IMR-90 (cell line): Measurements from ENCODE around the gene CASKIN1. TPM values are rescaled to one million over a fixed set of nuclear protein-coding genes. Genes with fewer than 3 reads are reported as not detected.

ENCODE experiments used
- ATAC-seq: fragments of 200-7000 bp; cut with Tn5 transposase; 2 replicates; pipeline ENCODE4 v1.9.1; 2020; ENCODE audit warnings: low read depth, mild to moderate bottlenecking, moderate library complexity
- BruUV-seq: library from RNA; stranded (reverse); fragments of 400-500 nt; replicated peaks from 2 replicates; lab custom pipeline; 2021; lab: Mats Ljungman, UMichigan
- CTCF ChIA-PET: fragments of 300-600 bp; formaldehyde crosslinking; extraction: SDS; loops from one replicate; lab custom pipeline; 2021; ENCODE audit warnings: antibody characterized with exemption; lab: Yijun Ruan, JAX
- POLR2A ChIA-PET: fragments of 300-600 bp; sonication (Branson Sonifier 250); formaldehyde crosslinking; loops from one replicate; lab custom pipeline; 2022; ENCODE audit warnings: antibody characterized with exemption; ENCODE audit not compliant: unreplicated experiment; lab: Charles Lee
- DNase-seq: peaks from one replicate; pipeline ENCODE4 v3.0.0; 2013
- H2AFZ ChIP-seq: replicated peaks from 2 replicates; pipeline ENCODE3; 2013; ENCODE audit warnings: low read length, mild to moderate bottlenecking; ENCODE audit not compliant: poor library complexity
- H2AK5ac ChIP-seq: 2 replicates; pipeline ENCODE4 v1.6.1; 2013; ENCODE audit warnings: low read depth, low read length, inconsistent platforms
- H2AK9ac ChIP-seq: replicated peaks from 2 replicates; pipeline ENCODE3; 2013; ENCODE audit warnings: mild to moderate bottlenecking, low read depth, low read length, moderate library complexity; ENCODE audit not compliant: poor library complexity
- H2BK120ac ChIP-seq: 2 replicates; pipeline ENCODE4 v1.6.1; 2013; ENCODE audit warnings: low read depth, low read length, inconsistent platforms
- H2BK15ac ChIP-seq: 3 replicates; pipeline ENCODE4 v1.6.1; 2013; ENCODE audit warnings: low read depth, low read length, inconsistent platforms
- H2BK20ac ChIP-seq: 2 replicates; pipeline ENCODE4 v1.6.1; 2013; ENCODE audit warnings: low read depth, mild to moderate bottlenecking, inconsistent platforms, low read length, moderate library complexity
- H2BK5ac ChIP-seq: 2 replicates; pipeline ENCODE4 v1.6.1; 2013; ENCODE audit warnings: mild to moderate bottlenecking, low read depth, low read length, inconsistent platforms; ENCODE audit not compliant: poor library complexity, severe bottlenecking
- H3K14ac ChIP-seq: replicated peaks from 2 replicates; pipeline ENCODE4 v1.6.1; 2013; ENCODE audit warnings: low read depth, low read length, inconsistent platforms
- H3K18ac ChIP-seq: 2 replicates; pipeline ENCODE4 v1.6.1; 2013; ENCODE audit warnings: low read depth, low read length, control low read depth
- H3K23ac ChIP-seq: 2 replicates; pipeline ENCODE4 v1.6.1; 2013; ENCODE audit warnings: low read depth, low read length, inconsistent platforms
- H3K27ac ChIP-seq: 2 replicates; pipeline ENCODE4 v1.5.1; 2013; ENCODE audit warnings: mild to moderate bottlenecking, control low read depth, low read length; ENCODE audit not compliant: insufficient read depth
- H3K27me3 ChIP-seq: 2 replicates; pipeline ENCODE4 v1.6.1; 2013; ENCODE audit warnings: low read length; ENCODE audit not compliant: control insufficient read depth, insufficient read depth
- H3K36me3 ChIP-seq: 2 replicates; pipeline ENCODE4 v1.6.1; 2013; ENCODE audit warnings: low read length, mixed read lengths; ENCODE audit not compliant: control insufficient read depth, insufficient read depth
- H3K4ac ChIP-seq: 2 replicates; pipeline ENCODE4 v1.6.1; 2013; ENCODE audit warnings: low read depth, low read length, inconsistent platforms
- H3K4me1 ChIP-seq: 2 replicates; pipeline ENCODE4 v1.6.1; 2013; ENCODE audit warnings: low read length, mixed read lengths; ENCODE audit not compliant: control insufficient read depth, insufficient read depth
- H3K4me2 ChIP-seq: 2 replicates; pipeline ENCODE4 v1.6.1; 2013; ENCODE audit warnings: low read depth, mild to moderate bottlenecking, control low read depth, low read length, moderate library complexity
- H3K4me3 ChIP-seq: 2 replicates; pipeline ENCODE4 v1.5.1; 2013; ENCODE audit warnings: low read depth, mild to moderate bottlenecking, control low read depth, low read length, moderate library complexity; ENCODE audit not compliant: insufficient read depth
- H3K56ac ChIP-seq: 2 replicates; pipeline ENCODE4 v1.6.1; 2013; ENCODE audit warnings: low read length, inconsistent platforms; ENCODE audit not compliant: insufficient read depth; ENCODE audit errors: extremely low read depth
- H3K79me1 ChIP-seq, 2 experiments: 2 replicates each; pipeline ENCODE4 v1.6.1; 2013; ENCODE audit warnings: low read length in 2 of 2, inconsistent platforms in 1 of 2, low read depth in 1 of 2
- H3K9ac ChIP-seq: 2 replicates; pipeline ENCODE4 v1.6.1; 2013; ENCODE audit warnings: low read depth, low read length, control low read depth
- H3K9me1 ChIP-seq: 2 replicates; pipeline ENCODE4 v1.6.1; 2013; ENCODE audit warnings: low read length, inconsistent platforms; ENCODE audit not compliant: insufficient read depth
- H3K9me3 ChIP-seq: 2 replicates; pipeline ENCODE4 v1.6.1; 2013; ENCODE audit warnings: low read length; ENCODE audit not compliant: control insufficient read depth, insufficient read depth
- H4K20me1 ChIP-seq: 2 replicates; pipeline ENCODE4 v1.6.1; 2013; ENCODE audit warnings: low read length, inconsistent platforms; ENCODE audit not compliant: insufficient read depth
- H4K5ac ChIP-seq: 2 replicates; pipeline ENCODE4 v1.6.1; 2013; ENCODE audit warnings: mild to moderate bottlenecking, low read depth, low read length, control low read depth
- H4K8ac ChIP-seq, 2 experiments: 2 replicates each; pipeline ENCODE4 v1.6.1; 2013; ENCODE audit warnings: low read depth in 2 of 2, low read length in 2 of 2, control low read depth in 1 of 2, inconsistent platforms in 1 of 2
- H4K91ac ChIP-seq: 2 replicates; pipeline ENCODE4 v1.6.1; 2013; ENCODE audit warnings: low read depth, low read length, inconsistent platforms; ENCODE audit not compliant: insufficient read depth
- BHLHE40 ChIP-seq: fragments of 150-350 bp; IDR thresholded peaks from 2 replicates; pipeline ENCODE4 v1.6.1; 2016; ENCODE audit warnings: mild to moderate bottlenecking, low read depth, low read length
- CEBPB ChIP-seq: IDR thresholded peaks from 2 replicates; pipeline ENCODE4 v1.6.1; 2012; ENCODE audit warnings: low read depth, low read length, improper control_type of control experiment
- CHD1 ChIP-seq: IDR thresholded peaks from 2 replicates; pipeline ENCODE4 v1.6.1; 2012; ENCODE audit warnings: low read depth, low read length, improper control_type of control experiment
- CTCF ChIP-seq: conservative IDR thresholded peaks from 2 replicates; pipeline ENCODE4 v1.5.1; 2012; ENCODE audit warnings: mild to moderate bottlenecking, low read depth, low read length, improper control_type of control experiment
- FOS ChIP-seq: fragments of 150-350 bp; IDR thresholded peaks from 2 replicates; pipeline ENCODE4 v1.6.1; 2016; ENCODE audit warnings: low read depth, low read length
- MAFK ChIP-seq: IDR thresholded peaks from 2 replicates; pipeline ENCODE4 v1.6.1; 2012; ENCODE audit warnings: low read depth, low read length, improper control_type of control experiment
- MAZ ChIP-seq: IDR thresholded peaks from 2 replicates; pipeline ENCODE4 v1.6.1; 2012; ENCODE audit warnings: low read depth, mild to moderate bottlenecking, low read length, improper control_type of control experiment, moderate library complexity, borderline replicate concordance
- MXI1 ChIP-seq: IDR thresholded peaks from 2 replicates; pipeline ENCODE4 v1.6.1; 2012; ENCODE audit warnings: low read depth, mild to moderate bottlenecking, low read length, moderate library complexity, borderline replicate concordance
- POLR2A ChIP-seq: IDR thresholded peaks from 2 replicates; pipeline ENCODE4 v1.6.1; 2012; ENCODE audit warnings: mild to moderate bottlenecking, low read depth, low read length
- RCOR1 ChIP-seq: IDR thresholded peaks from 2 replicates; pipeline ENCODE4 v1.6.1; 2012; ENCODE audit warnings: mild to moderate bottlenecking, low read length, improper control_type of control experiment; ENCODE audit not compliant: insufficient replicate concordance
- RFX5 ChIP-seq: IDR thresholded peaks from 2 replicates; pipeline ENCODE4 v1.8.0; 2012; ENCODE audit warnings: low read depth, mild to moderate bottlenecking, low read length, moderate library complexity
- SMC3 ChIP-seq: fragments of 150-350 bp; IDR thresholded peaks from 2 replicates; pipeline ENCODE4 v1.6.1; 2016; ENCODE audit warnings: low read depth, mild to moderate bottlenecking, antibody characterized with exemption, low read length, moderate library complexity
- WGBS, 2 experiments: methylation state at CpG; one replicate each; pipeline versions ENCODE4 v1.1.5 to v1.1.7; 2013; ENCODE audit warnings: missing lambda C conversion rate in 2 of 2; ENCODE audit not compliant: insufficient read length in 1 of 2; ENCODE audit errors: extremely low coverage in 2 of 2; 5-methylcytosine and 5-hydroxymethylcytosine counted together
- dilution Hi-C: fragments of 300-500 bp; cut with HindIII; formaldehyde crosslinking; loops from one replicate; pipeline ENCODE4 v1.14.3; 2018; ENCODE audit warnings: low sequenced_read_pairs; ENCODE audit not compliant: unreplicated experiment
- in situ Hi-C: fragments of 300-500 bp; cut with MboI; formaldehyde crosslinking; loops from 3 replicates; pipeline ENCODE4 v1.14.3; 2019; ENCODE audit warnings: low sequenced_read_pairs, inconsistent platforms, mixed read lengths
- intact Hi-C: fragments of 100-400 bp; cut with micrococcal nuclease; formaldehyde crosslinking; loops from 2 replicates; pipeline ENCODE4 v1.10.0; 2022
- polyA plus RNA-seq, 3 experiments: library from polyadenylated mRNA; depleted of rRNA; stranded (reverse); fragments of >200 nt; gene quantifications; 2 replicates each; pipeline ENCODE4 v1.2.3, GENCODE V29; 2012; ENCODE audit warnings: low replicate concordance in 1 of 3
- total RNA-seq: library from RNA; depleted of rRNA; stranded (reverse); fragments of >200 nt; gene quantifications from 2 replicates; pipeline ENCODE4 v1.2.3, GENCODE V29; 2012
- TF ChIP-seq, protein P1 (sequence below): fragments of 150-350 bp; IDR thresholded peaks from 2 replicates; pipeline ENCODE4 v1.6.1; 2017; ENCODE audit warnings: mild to moderate bottlenecking, antibody characterized with exemption, low read length, low read depth
- TF ChIP-seq, protein P2 (sequence below): fragments of 150-350 bp; IDR thresholded peaks from 2 replicates; pipeline ENCODE4 v1.6.1; 2016; ENCODE audit warnings: low read depth, mild to moderate bottlenecking, low read length, moderate library complexity, borderline replicate concordance

Gene CASKIN1
- total and polyA plus RNA-seq, 2 of the 4 experiments (the other 2 are of a cell fraction), result 0.05 TPM; not detected in 1

DNA sequence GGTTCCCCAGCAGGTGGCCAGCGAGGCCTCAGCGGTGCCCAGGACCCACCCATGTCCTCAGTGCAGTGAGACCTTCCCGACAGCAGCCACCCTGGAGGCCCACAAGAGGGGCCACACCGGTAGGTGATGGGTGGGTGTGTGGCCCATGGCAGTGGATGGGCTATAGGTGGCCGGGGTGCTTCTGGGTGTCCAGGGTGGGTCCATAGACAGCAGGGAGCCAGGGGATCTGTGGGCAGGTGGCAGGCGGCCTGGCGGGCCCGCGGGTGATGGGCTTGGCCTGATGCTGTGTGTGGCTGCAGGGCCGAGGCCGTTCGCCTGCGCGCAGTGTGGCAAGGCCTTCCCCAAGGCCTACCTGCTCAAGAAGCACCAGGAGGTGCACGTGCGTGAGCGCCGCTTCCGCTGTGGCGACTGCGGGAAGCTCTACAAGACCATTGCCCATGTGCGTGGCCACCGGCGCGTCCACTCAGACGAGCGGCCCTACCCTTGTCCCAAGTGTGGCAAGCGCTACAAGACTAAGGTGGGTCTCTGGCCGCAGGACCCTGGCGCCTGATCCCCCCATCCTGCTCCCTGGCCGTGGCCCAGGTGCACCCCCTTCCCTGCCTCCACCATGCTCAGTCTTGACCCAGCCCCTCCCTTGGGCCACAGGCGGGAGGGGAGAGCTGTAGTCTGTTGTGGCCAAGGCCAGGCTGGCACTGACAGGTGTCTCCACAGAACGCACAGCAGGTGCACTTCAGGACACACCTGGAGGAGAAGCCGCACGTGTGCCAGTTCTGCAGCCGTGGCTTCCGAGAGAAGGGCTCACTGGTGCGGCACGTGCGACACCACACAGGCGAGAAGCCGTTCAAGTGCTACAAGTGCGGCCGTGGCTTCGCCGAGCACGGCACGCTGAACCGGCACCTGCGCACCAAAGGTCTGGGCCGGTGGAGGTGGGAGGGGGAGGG lies 37.7 kb upstream of the CASKIN1 start:
- in situ Hi-C loops (no loop called here), intact Hi-C loops (no loop called here), dilution Hi-C loops (no loop called here)
- no peak overlapping the region for H3K4ac ChIP-seq
- no peak overlapping the region for H2AK9ac ChIP-seq
- no peak overlapping the region for H3K23ac ChIP-seq
- ATAC-seq (no peak), DNase-seq (no peak)
- peaks cover 9% of the 10 kb centered on the region for H3K27me3 ChIP-seq
- H4K20me1 ChIP-seq, result peaks cover 18% of the 10 kb centered on the region
- H3K14ac ChIP-seq, result no peak overlapping the region
- ChIA-PET POLR2A (no interaction called here), CTCF (no interaction called here)
- peaks cover 5% of the 10 kb centered on the region; the same call in 1 of the 2 replicates for H3K4me1 ChIP-seq
- H3K9ac ChIP-seq, result no peak overlapping the region
- no peaks in the 10 kb centered on the region for H3K9me1 ChIP-seq
- H2BK120ac ChIP-seq, result no peak overlapping the region
- H3K18ac ChIP-seq, result no peak overlapping the region
- H2AFZ ChIP-seq, result no peak overlapping the region
- no peak overlapping the region for H4K91ac ChIP-seq
- no peak overlapping the region for H3K27ac ChIP-seq
- peaks cover 54% of the 10 kb centered on the region for H3K36me3 ChIP-seq
- H3K4me3 ChIP-seq, result no peak overlapping the region
- H4K8ac ChIP-seq, result no peak overlapping the region
- no peak overlapping the region for H3K4me2 ChIP-seq
- H2BK15ac ChIP-seq, result no peak overlapping the region
- BruUV-seq, result no TSS peak
- H2BK5ac ChIP-seq, result no peak overlapping the region
- H3K79me1 ChIP-seq, result peaks cover 0 to 4% of the 10 kb centered on the region in 2 experiments; a peak in 2 of 4 replicates
- no peak overlapping the region for H4K5ac ChIP-seq
- no peak overlapping the region for H3K56ac ChIP-seq
- no peak overlapping the region for H2BK20ac ChIP-seq
- no peak overlapping the region for H2AK5ac ChIP-seq
- H3K9me3 ChIP-seq, result no peaks in the 10 kb centered on the region
- 97% methylated on average over 17 of the region's 51 CpGs; no CpG with 5 or more reads in 1 of the 2 experiments for WGBS, 2 experiments
- TF ChIP-seq MXI1 (no peak), FOS (no peak), RFX5 (no peak), CTCF (no peak), BHLHE40 (no peak), RCOR1 (no peak), SMC3 (no peak), CEBPB (no peak), MAFK (no peak), CHD1 (no peak), MAZ (no peak), POLR2A (no peak)
- TF ChIP-seq, protein P1, sequence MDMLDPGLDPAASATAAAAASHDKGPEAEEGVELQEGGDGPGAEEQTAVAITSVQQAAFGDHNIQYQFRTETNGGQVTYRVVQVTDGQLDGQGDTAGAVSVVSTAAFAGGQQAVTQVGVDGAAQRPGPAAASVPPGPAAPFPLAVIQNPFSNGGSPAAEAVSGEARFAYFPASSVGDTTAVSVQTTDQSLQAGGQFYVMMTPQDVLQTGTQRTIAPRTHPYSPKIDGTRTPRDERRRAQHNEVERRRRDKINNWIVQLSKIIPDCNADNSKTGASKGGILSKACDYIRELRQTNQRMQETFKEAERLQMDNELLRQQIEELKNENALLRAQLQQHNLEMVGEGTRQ, result no peak
- TF ChIP-seq, protein P2, sequence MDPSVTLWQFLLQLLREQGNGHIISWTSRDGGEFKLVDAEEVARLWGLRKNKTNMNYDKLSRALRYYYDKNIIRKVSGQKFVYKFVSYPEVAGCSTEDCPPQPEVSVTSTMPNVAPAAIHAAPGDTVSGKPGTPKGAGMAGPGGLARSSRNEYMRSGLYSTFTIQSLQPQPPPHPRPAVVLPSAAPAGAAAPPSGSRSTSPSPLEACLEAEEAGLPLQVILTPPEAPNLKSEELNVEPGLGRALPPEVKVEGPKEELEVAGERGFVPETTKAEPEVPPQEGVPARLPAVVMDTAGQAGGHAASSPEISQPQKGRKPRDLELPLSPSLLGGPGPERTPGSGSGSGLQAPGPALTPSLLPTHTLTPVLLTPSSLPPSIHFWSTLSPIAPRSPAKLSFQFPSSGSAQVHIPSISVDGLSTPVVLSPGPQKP, result no peak
